Astrocyte (in vitro differentiated cells and primary cell): ENCODE results near the gene TFRC. TPM values are rescaled to one million over a fixed set of nuclear protein-coding genes. Genes with fewer than 3 reads are reported as not detected.

Experiments
- DNase-seq: peaks from one replicate; pipeline ENCODE4 v3.0.0-alpha.2; 2010; ENCODE audit warnings: low read depth
- FAIRE-seq: peaks from 2 replicates; lab custom pipeline; 2011; peaks lifted over from hg19 to GRCh38; lab: Jason Lieb, UNC
- H2AFZ ChIP-seq: 2 replicates; pipeline ENCODE4 v1.6.0; 2012; ENCODE audit warnings: low read depth, low read length, inconsistent platforms
- H3K27ac ChIP-seq: 2 replicates; pipeline ENCODE4 v1.5.1; 2011; ENCODE audit warnings: low read depth, low read length, inconsistent platforms
- H3K27me3 ChIP-seq: 2 replicates; pipeline ENCODE4 v1.6.0; 2011; ENCODE audit warnings: low read length, inconsistent platforms; ENCODE audit not compliant: insufficient read depth
- H3K36me3 ChIP-seq: 2 replicates; pipeline ENCODE4 v1.5.1; 2011; ENCODE audit warnings: low read length, inconsistent platforms; ENCODE audit not compliant: insufficient read depth
- H3K4me1 ChIP-seq: 2 replicates; pipeline ENCODE4 v1.5.1; 2011; ENCODE audit warnings: low read length, inconsistent platforms; ENCODE audit not compliant: insufficient read depth
- H3K4me2 ChIP-seq: 2 replicates; pipeline ENCODE4 v1.6.0; 2012; ENCODE audit warnings: low read length, inconsistent platforms
- H3K4me3 ChIP-seq: 2 replicates; pipeline ENCODE4 v1.5.1; 2011; ENCODE audit warnings: low read depth, mild to moderate bottlenecking, low read length, inconsistent platforms; ENCODE audit not compliant: insufficient read depth
- H3K79me2 ChIP-seq: 2 replicates; pipeline ENCODE4 v1.6.0; 2012; ENCODE audit warnings: mild to moderate bottlenecking, low read length, inconsistent platforms; ENCODE audit not compliant: insufficient read depth
- H3K9ac ChIP-seq: 2 replicates; pipeline ENCODE4 v1.6.0; 2012; ENCODE audit warnings: mild to moderate bottlenecking, low read length, inconsistent platforms
- H3K9me3 ChIP-seq: 2 replicates; pipeline ENCODE4 v1.5.1; 2012; ENCODE audit warnings: low read depth, mild to moderate bottlenecking, low read length, inconsistent platforms; ENCODE audit not compliant: insufficient read depth
- H4K20me1 ChIP-seq: 2 replicates; pipeline ENCODE4 v1.6.0; 2012; ENCODE audit warnings: low read length, inconsistent platforms; ENCODE audit not compliant: insufficient read depth
- H3K27ac Mint-ChIP-seq: one replicate; pipeline ENCODE4 v1.8.0; 2021; ENCODE audit warnings: mild to moderate bottlenecking, mixed read lengths; ENCODE audit not compliant: unreplicated experiment
- H3K27me3 Mint-ChIP-seq: one replicate; pipeline ENCODE4 v1.8.0; 2021; ENCODE audit warnings: low read depth, mixed read lengths; ENCODE audit not compliant: unreplicated experiment
- H3K36me3 Mint-ChIP-seq: one replicate; pipeline ENCODE4 v1.8.0; 2021; ENCODE audit warnings: low read depth, mixed read lengths; ENCODE audit not compliant: unreplicated experiment
- H3K4me1 Mint-ChIP-seq: one replicate; pipeline ENCODE4 v1.8.0; 2021; ENCODE audit warnings: low read depth, mixed read lengths; ENCODE audit not compliant: unreplicated experiment
- H3K4me3 Mint-ChIP-seq: one replicate; pipeline ENCODE4 v1.8.0; 2021; ENCODE audit warnings: mild to moderate bottlenecking, moderate library complexity, mixed read lengths; ENCODE audit not compliant: unreplicated experiment
- H3K9me3 Mint-ChIP-seq: one replicate; pipeline ENCODE4 v1.8.0; 2021; ENCODE audit warnings: mild to moderate bottlenecking, mixed read lengths; ENCODE audit not compliant: unreplicated experiment
- CTCF ChIP-seq: IDR thresholded peaks from 2 replicates; pipeline ENCODE4 v1.5.1; 2011; ENCODE audit warnings: low read depth, mild to moderate bottlenecking, inconsistent platforms, low read length, moderate library complexity; ENCODE audit not compliant: insufficient read depth
- EZH2 ChIP-seq: IDR thresholded peaks from 2 replicates; pipeline ENCODE4 v1.6.1; 2012; ENCODE audit warnings: mild to moderate bottlenecking, low read length, inconsistent platforms; ENCODE audit not compliant: insufficient read depth
- total RNA-seq: library from RNA; stranded (reverse); gene quantifications from 2 replicates; pipeline ENCODE4 v1.2.1, GENCODE V29; 2021

The TFRC gene
- total RNA-seq, 1 donor from 2014 or later, result 98.4 TPM

- Mint-ChIP-seq H3K9me3 (no peaks in the 10 kb centered on the region), H3K36me3 (peaks cover 31% of the 10 kb centered on the region), H3K27ac (no peak overlapping the region), H3K4me3 (no peak overlapping the region), H3K27me3 (no peaks in the 10 kb centered on the region), H3K4me1 (no peaks in the 10 kb centered on the region)
- Histone ChIP-seq H3K9me3 (no peaks in the 10 kb centered on the region), H3K9ac (no peak overlapping the region), H3K4me3 (no peak overlapping the region), H4K20me1 (peaks cover 5% of the 10 kb centered on the region), H3K79me2 (no peaks in the 10 kb centered on the region), H3K4me1 (no peaks in the 10 kb centered on the region), H3K36me3 (peaks cover 42% of the 10 kb centered on the region), H3K4me2 (no peak overlapping the region), H2AFZ (no peak overlapping the region), H3K27ac (no peak overlapping the region), H3K27me3 (no peaks in the 10 kb centered on the region)
- FAIRE-seq (no peak), DNase-seq (no peak)
- TF ChIP-seq CTCF, result no peak
- no peak for TF ChIP-seq EZH2
Observed at GRCh38 chr3:196054661-196055060, 27.2 kb downstream of the TFRC start.

- H3K4me2 ChIP-seq, result no peak overlapping the region
- H3K79me2 ChIP-seq, result no peaks in the 10 kb centered on the region
- no peak overlapping the region for H2AFZ ChIP-seq
- no peaks in the 10 kb centered on the region for H3K4me1 Mint-ChIP-seq
- TF ChIP-seq CTCF, result no peak
- TF ChIP-seq EZH2, result no peak
- H3K36me3 ChIP-seq, result peaks cover 49% of the 10 kb centered on the region
- H3K27ac Mint-ChIP-seq, result no peak overlapping the region
- H3K27me3 Mint-ChIP-seq, result no peaks in the 10 kb centered on the region
- no peak overlapping the region for H3K4me3 ChIP-seq
- DNase-seq (no peak), FAIRE-seq (no peak)
- peaks cover 5% of the 10 kb centered on the region for H4K20me1 ChIP-seq
- peaks cover 40% of the 10 kb centered on the region for H3K36me3 Mint-ChIP-seq
- no peak overlapping the region for H3K9ac ChIP-seq
- H3K9me3 Mint-ChIP-seq, result no peaks in the 10 kb centered on the region
- H3K9me3 ChIP-seq, result no peaks in the 10 kb centered on the region
- H3K27me3 ChIP-seq, result no peaks in the 10 kb centered on the region
- no peak overlapping the region for H3K4me3 Mint-ChIP-seq
- H3K4me1 ChIP-seq, result no peaks in the 10 kb centered on the region
- H3K27ac ChIP-seq, result no peak overlapping the region
Observed at GRCh38 chr3:196053487-196053886, 28.4 kb downstream of the TFRC start.

GRCh38 chr3:196051282-196052076 lies 30.4 kb downstream of the TFRC start:
- Mint-ChIP-seq H3K27ac (no peak overlapping the region), H3K27me3 (no peaks in the 10 kb centered on the region), H3K4me3 (no peak overlapping the region), H3K36me3 (peaks cover 33% of the 10 kb centered on the region), H3K9me3 (no peaks in the 10 kb centered on the region), H3K4me1 (no peaks in the 10 kb centered on the region)
- Histone ChIP-seq H3K27ac (no peak overlapping the region), H3K4me2 (no peak overlapping the region), H3K4me3 (no peak overlapping the region), H3K36me3 (peaks cover 42% of the 10 kb centered on the region), H3K79me2 (no peaks in the 10 kb centered on the region), H4K20me1 (peaks cover 5% of the 10 kb centered on the region), H3K27me3 (no peaks in the 10 kb centered on the region), H3K9me3 (no peaks in the 10 kb centered on the region), H3K9ac (no peak overlapping the region), H3K4me1 (no peaks in the 10 kb centered on the region), H2AFZ (no peak overlapping the region)
- no peak for TF ChIP-seq EZH2
- no peak for TF ChIP-seq CTCF
- DNase-seq (no peak), FAIRE-seq (no peak)
